HepG2 (cell line): Measurements from ENCODE around the gene PRRT1B. TPM values are rescaled to one million over a fixed set of nuclear protein-coding genes. Genes with fewer than 3 reads are reported as not detected.

ENCODE experiments used
- AGO1 ChIP-seq: fragments of 200-400 bp; formaldehyde crosslinking; IDR thresholded peaks from 2 replicates; pipeline ENCODE4 v1.6.1; 2017; ENCODE audit warnings: mild to moderate bottlenecking, low read depth, low read length, moderate library complexity; ENCODE audit not compliant: poor library complexity, severe bottlenecking
- AKAP8 ChIP-seq: sonication (generic); formaldehyde crosslinking; IDR thresholded peaks from 2 replicates; pipeline ENCODE4 v1.5.1; 2020; ENCODE audit warnings: mild to moderate bottlenecking, missing genetic modification reagents
- BORCS8-MEF2B ChIP-seq: sonication (generic); formaldehyde crosslinking; IDR thresholded peaks from 2 replicates; pipeline ENCODE4 v1.8.0; 2022; ENCODE audit warnings: mild to moderate bottlenecking, missing genetic modification reagents
- MAF1 ChIP-seq: sonication (generic); formaldehyde crosslinking; IDR thresholded peaks from 2 replicates; pipeline ENCODE4 v1.5.0; 2020; ENCODE audit warnings: missing genetic modification reagents, borderline replicate concordance
- MIER3 ChIP-seq: IDR thresholded peaks from 2 replicates; pipeline ENCODE4 v1.6.1; 2016; ENCODE audit warnings: missing compliant biosample characterization, borderline replicate concordance
- MYNN ChIP-seq: sonication (generic); formaldehyde crosslinking; IDR thresholded peaks from 2 replicates; pipeline ENCODE4 v1.4.0; 2020; ENCODE audit warnings: mild to moderate bottlenecking, low read depth, missing genetic modification reagents
- POLR2G ChIP-seq: fragments of 200-400 bp; formaldehyde crosslinking; IDR thresholded peaks from 2 replicates; pipeline ENCODE4 v1.6.1; 2018; ENCODE audit warnings: mild to moderate bottlenecking, low read depth, low read length, moderate library complexity
- SMYD3 ChIP-seq: sonication (generic); formaldehyde crosslinking; IDR thresholded peaks from 2 replicates; pipeline ENCODE4 v1.8.1; 2023; ENCODE audit warnings: mild to moderate bottlenecking, missing genetic modification reagents
- ZNF484 ChIP-seq: sonication (generic); formaldehyde crosslinking; IDR thresholded peaks from 2 replicates; pipeline ENCODE4 v1.5.1; 2020; ENCODE audit warnings: mild to moderate bottlenecking, low read depth, missing genetic modification reagents, borderline replicate concordance
- ZSCAN30 ChIP-seq: sonication (generic); formaldehyde crosslinking; IDR thresholded peaks from 2 replicates; pipeline ENCODE4 v1.5.0; 2020; ENCODE audit warnings: mild to moderate bottlenecking, missing genetic modification reagents
- polyA plus RNA-seq, 8 experiments: library from polyadenylated mRNA; depleted of rRNA in 3 of 8; stranded (reverse) in 7 of 8; unstranded in 1 of 8; fragments of >200 nt; fragmentation: Illumina TruSeq in 4 of 8; extraction: Trizol in 4 of 8; gene quantifications; 2 replicates each; pipeline versions ENCODE4 v1.2.1 to v1.2.3, GENCODE V29; 2011 to 2016; ENCODE audit warnings: low read depth in 4 of 8, missing spikeins in 1 of 8, mixed read lengths in 1 of 8; ENCODE audit not compliant: insufficient read depth in 1 of 8
- total RNA-seq, 5 experiments: library from RNA; depleted of rRNA; stranded (reverse); fragments of >200 nt; fragmentation: Illumina TruSeq; extraction: Trizol; gene quantifications; 2 replicates each; pipeline ENCODE4 v1.2.3, GENCODE V29; 2016; ENCODE audit warnings: low read depth in 1 of 5
- TF ChIP-seq, protein P1 (sequence below): sonication (generic); formaldehyde crosslinking; conservative IDR thresholded peaks from 2 replicates; pipeline ENCODE4 v1.4.0; 2020; ENCODE audit warnings: missing genetic modification reagents
- TF ChIP-seq, protein P2 (sequence below): sonication (generic); formaldehyde crosslinking; conservative IDR thresholded peaks from 2 replicates; pipeline ENCODE4 v1.5.0; 2020; ENCODE audit warnings: missing genetic modification reagents
- TF ChIP-seq, protein P3 (sequence below): sonication (generic); formaldehyde crosslinking; IDR thresholded peaks from 2 replicates; pipeline ENCODE4 v1.4.0; 2020; ENCODE audit warnings: missing genetic modification reagents, borderline replicate concordance
- TF ChIP-seq, protein P4 (sequence below): sonication (generic); formaldehyde crosslinking; conservative IDR thresholded peaks from 2 replicates; pipeline ENCODE4 v1.8.0; 2022; ENCODE audit warnings: mild to moderate bottlenecking, moderate library complexity, missing genetic modification reagents
- TF ChIP-seq, protein P5 (sequence below), 2 experiments: IDR thresholded peaks; 2 replicates each; pipeline ENCODE4 v1.6.1; 2011 to 2012; ENCODE audit warnings: low read length in 2 of 2, borderline replicate concordance in 1 of 2, low read depth in 1 of 2, mild to moderate bottlenecking in 1 of 2, moderate library complexity in 1 of 2
- TF ChIP-seq, protein P6 (sequence below): sonication (generic); formaldehyde crosslinking; IDR thresholded peaks from 2 replicates; pipeline ENCODE4 v1.4.0; 2020; ENCODE audit warnings: mild to moderate bottlenecking, missing genetic modification reagents

Gene PRRT1B
- total and polyA plus RNA-seq, 2 of the 13 experiments (the other 11 are each of a cell fraction or from before 2014, with no cell fraction given): not detected

DNA sequence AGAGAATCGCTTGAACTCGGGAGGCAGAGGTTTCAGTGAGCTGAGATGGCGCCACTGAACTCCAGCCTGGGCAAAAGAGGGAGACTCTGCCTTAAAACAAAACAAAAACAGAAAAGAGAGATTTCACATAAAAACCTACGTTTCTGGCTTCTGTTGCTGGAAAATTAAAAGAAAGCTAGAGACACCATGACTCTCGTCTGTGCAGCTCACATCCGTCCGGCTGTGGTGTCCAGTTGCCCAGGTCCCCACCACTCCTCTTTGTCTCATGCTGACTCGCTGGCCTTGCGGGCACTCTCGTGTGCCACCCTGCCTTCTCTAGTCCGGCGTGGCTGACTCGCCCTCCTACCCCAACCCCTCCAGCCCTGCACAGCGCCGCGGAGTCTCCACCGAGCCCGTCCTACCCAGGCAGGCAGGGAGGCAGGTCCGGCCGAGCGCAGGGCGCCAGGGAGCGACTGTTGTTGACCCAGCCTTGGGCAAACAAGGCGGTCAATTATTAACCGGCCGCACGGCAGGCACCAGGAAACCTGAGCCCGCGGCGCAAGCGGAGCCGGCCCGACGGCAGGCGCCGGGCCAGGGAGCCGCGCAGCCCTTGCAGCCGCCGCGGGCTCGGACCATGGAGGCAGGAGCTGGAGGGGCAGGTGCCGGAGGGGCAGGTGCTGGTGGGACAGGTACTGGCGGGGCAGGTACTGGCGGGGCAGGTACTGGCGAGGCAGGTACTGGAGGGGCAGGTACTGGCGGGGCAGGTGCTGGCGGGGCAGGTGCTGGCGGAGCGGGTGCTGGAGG, at the start of gene PRRT1B (continued):
- TF ChIP-seq MAF1 (CRISPR knock-in tag): no peak
- TF ChIP-seq, protein P1, sequence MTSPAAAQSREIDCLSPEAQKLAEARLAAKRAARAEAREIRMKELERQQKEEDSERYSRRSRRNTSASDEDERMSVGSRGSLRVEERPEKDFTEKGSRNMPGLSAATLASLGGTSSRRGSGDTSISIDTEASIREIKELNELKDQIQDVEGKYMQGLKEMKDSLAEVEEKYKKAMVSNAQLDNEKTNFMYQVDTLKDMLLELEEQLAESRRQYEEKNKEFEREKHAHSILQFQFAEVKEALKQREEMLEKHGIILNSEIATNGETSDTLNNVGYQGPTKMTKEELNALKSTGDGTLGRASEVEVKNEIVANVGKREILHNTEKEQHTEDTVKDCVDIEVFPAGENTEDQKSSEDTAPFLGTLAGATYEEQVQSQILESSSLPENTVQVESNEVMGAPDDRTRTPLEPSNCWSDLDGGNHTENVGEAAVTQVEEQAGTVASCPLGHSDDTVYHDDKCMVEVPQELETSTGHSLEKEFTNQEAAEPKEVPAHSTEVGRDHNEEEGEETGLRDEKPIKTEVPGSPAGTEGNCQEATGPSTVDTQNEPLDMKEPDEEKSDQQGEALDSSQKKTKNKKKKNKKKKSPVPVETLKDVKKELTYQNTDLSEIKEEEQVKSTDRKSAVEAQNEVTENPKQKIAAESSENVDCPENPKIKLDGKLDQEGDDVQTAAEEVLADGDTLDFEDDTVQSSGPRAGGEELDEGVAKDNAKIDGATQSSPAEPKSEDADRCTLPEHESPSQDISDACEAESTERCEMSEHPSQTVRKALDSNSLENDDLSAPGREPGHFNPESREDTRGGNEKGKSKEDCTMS: no peak
- TF ChIP-seq AKAP8 (CRISPR knock-in tag): no peak
- TF ChIP-seq, protein P2, sequence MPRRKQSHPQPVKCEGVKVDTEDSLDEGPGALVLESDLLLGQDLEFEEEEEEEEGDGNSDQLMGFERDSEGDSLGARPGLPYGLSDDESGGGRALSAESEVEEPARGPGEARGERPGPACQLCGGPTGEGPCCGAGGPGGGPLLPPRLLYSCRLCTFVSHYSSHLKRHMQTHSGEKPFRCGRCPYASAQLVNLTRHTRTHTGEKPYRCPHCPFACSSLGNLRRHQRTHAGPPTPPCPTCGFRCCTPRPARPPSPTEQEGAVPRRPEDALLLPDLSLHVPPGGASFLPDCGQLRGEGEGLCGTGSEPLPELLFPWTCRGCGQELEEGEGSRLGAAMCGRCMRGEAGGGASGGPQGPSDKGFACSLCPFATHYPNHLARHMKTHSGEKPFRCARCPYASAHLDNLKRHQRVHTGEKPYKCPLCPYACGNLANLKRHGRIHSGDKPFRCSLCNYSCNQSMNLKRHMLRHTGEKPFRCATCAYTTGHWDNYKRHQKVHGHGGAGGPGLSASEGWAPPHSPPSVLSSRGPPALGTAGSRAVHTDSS: no peak
- TF ChIP-seq, protein P3, sequence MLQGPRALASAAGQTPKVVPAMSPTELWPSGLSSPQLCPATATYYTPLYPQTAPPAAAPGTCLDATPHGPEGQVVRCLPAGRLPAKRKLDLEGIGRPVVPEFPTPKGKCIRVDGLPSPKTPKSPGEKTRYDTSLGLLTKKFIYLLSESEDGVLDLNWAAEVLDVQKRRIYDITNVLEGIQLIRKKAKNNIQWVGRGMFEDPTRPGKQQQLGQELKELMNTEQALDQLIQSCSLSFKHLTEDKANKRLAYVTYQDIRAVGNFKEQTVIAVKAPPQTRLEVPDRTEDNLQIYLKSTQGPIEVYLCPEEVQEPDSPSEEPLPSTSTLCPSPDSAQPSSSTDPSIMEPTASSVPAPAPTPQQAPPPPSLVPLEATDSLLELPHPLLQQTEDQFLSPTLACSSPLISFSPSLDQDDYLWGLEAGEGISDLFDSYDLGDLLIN (CRISPR knock-in tag): 0 out of 2 replicates have a peak, but pooled peaks have one; percentile 43
- TF ChIP-seq ZNF484: no peak
- TF ChIP-seq BORCS8-MEF2B: peak; percentile 89
- no peak for TF ChIP-seq MYNN
- no peak for TF ChIP-seq POLR2G
- TF ChIP-seq ZSCAN30 (CRISPR knock-in tag): no peak
- TF ChIP-seq, protein P4, sequence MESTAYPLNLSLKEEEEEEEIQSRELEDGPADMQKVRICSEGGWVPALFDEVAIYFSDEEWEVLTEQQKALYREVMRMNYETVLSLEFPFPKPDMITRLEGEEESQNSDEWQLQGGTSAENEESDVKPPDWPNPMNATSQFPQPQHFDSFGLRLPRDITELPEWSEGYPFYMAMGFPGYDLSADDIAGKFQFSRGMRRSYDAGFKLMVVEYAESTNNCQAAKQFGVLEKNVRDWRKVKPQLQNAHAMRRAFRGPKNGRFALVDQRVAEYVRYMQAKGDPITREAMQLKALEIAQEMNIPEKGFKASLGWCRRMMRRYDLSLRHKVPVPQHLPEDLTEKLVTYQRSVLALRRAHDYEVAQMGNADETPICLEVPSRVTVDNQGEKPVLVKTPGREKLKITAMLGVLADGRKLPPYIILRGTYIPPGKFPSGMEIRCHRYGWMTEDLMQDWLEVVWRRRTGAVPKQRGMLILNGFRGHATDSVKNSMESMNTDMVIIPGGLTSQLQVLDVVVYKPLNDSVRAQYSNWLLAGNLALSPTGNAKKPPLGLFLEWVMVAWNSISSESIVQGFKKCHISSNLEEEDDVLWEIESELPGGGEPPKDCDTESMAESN (CRISPR knock-in tag): peak; percentile 76
- TF ChIP-seq, protein P5, sequence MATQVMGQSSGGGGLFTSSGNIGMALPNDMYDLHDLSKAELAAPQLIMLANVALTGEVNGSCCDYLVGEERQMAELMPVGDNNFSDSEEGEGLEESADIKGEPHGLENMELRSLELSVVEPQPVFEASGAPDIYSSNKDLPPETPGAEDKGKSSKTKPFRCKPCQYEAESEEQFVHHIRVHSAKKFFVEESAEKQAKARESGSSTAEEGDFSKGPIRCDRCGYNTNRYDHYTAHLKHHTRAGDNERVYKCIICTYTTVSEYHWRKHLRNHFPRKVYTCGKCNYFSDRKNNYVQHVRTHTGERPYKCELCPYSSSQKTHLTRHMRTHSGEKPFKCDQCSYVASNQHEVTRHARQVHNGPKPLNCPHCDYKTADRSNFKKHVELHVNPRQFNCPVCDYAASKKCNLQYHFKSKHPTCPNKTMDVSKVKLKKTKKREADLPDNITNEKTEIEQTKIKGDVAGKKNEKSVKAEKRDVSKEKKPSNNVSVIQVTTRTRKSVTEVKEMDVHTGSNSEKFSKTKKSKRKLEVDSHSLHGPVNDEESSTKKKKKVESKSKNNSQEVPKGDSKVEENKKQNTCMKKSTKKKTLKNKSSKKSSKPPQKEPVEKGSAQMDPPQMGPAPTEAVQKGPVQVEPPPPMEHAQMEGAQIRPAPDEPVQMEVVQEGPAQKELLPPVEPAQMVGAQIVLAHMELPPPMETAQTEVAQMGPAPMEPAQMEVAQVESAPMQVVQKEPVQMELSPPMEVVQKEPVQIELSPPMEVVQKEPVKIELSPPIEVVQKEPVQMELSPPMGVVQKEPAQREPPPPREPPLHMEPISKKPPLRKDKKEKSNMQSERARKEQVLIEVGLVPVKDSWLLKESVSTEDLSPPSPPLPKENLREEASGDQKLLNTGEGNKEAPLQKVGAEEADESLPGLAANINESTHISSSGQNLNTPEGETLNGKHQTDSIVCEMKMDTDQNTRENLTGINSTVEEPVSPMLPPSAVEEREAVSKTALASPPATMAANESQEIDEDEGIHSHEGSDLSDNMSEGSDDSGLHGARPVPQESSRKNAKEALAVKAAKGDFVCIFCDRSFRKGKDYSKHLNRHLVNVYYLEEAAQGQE (IDR thresholded peaks at IDR 0.05; ENCODE audit: borderline replicate concordance in 1 of 2, low read depth in 1 of 2, low read length in 2 of 2): no peak; a peak in 1 of 4 replicates
- no peak for TF ChIP-seq AGO1
- peak; percentile 44; the same call in 1 of the 2 replicates for TF ChIP-seq MIER3 (CRISPR knock-in tag)
- TF ChIP-seq, protein P6, sequence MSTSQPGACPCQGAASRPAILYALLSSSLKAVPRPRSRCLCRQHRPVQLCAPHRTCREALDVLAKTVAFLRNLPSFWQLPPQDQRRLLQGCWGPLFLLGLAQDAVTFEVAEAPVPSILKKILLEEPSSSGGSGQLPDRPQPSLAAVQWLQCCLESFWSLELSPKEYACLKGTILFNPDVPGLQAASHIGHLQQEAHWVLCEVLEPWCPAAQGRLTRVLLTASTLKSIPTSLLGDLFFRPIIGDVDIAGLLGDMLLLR (CRISPR knock-in tag): no peak
- no peak for TF ChIP-seq SMYD3 (CRISPR knock-in tag)
